ENCODE measurements around the gene SZT2. TPM values are rescaled to one million over a fixed set of nuclear protein-coding genes. Genes with fewer than 3 reads are reported as not detected.

The SZT2 gene
- total RNA-seq, 1 experiment from 2014 or later = 22.2 TPM

GRCh38 chr1:43363935-43364525 lies 25.7 kb upstream of the SZT2 start:
- no peak for TF ChIP-seq CTCF (conservative IDR thresholded peaks at IDR 0.05; ENCODE audit: low read depth, low read length)
- TF ChIP-seq EZH2 (IDR thresholded peaks at IDR 0.05; ENCODE audit: low read length, unreplicated experiment) = no peak
- TF ChIP-seq EZH2phosphoT487 (IDR thresholded peaks at IDR 0.05; ENCODE audit: borderline replicate concordance, low read length) = no peak
- ChIA-PET POLR2A (ENCODE audit: unreplicated experiment) (no interaction called here), CTCF (interaction anchor here (0.7 kb wide), 1 partner anchor 50 kb away, joined by 4 read pairs; no protein-coding TSS in a partner anchor)
- H3K4me2 ChIP-seq (ENCODE audit: low read length) = no peak overlapping the region
- DNase-seq (no peak), ATAC-seq (no peak)
- no peak overlapping the region for H2AFZ ChIP-seq (ENCODE audit: low read length)
- intact Hi-C loops (cut with micrococcal nuclease) = no loop called here
- H3K36me3 ChIP-seq (ENCODE audit: low read depth, low read length) = peaks cover 51% of the 10 kb centered on the region
- peaks cover 49% of the 10 kb centered on the region for H3K4me1 ChIP-seq (ENCODE audit: insufficient read depth, low read length)
- H4K20me1 ChIP-seq (ENCODE audit: low read length) = peaks cover 13% of the 10 kb centered on the region
- H3K27ac ChIP-seq (ENCODE audit: low read length) = no peak overlapping the region
- no peak overlapping the region for H3K9ac ChIP-seq (ENCODE audit: low read length)
- peaks cover 77% of the 10 kb centered on the region for H3K79me2 ChIP-seq (ENCODE audit: low read length)
- no peaks in the 10 kb centered on the region for H3K9me3 ChIP-seq (ENCODE audit: low read length)
- H3K9me2 ChIP-seq (replicated peaks; ENCODE audit: low read length) = no peaks in the 10 kb centered on the region
- BruUV-seq (replicated peaks) = TSS peak; percentile 19
- no peak overlapping the region for H3K4me3 ChIP-seq (ENCODE audit: low read length)
- peaks cover 11% of the 10 kb centered on the region for H3F3A ChIP-seq (ENCODE audit: low read length, unreplicated experiment)
- H3K27me3 ChIP-seq (ENCODE audit: low read length) = no peaks in the 10 kb centered on the region

DNA sequence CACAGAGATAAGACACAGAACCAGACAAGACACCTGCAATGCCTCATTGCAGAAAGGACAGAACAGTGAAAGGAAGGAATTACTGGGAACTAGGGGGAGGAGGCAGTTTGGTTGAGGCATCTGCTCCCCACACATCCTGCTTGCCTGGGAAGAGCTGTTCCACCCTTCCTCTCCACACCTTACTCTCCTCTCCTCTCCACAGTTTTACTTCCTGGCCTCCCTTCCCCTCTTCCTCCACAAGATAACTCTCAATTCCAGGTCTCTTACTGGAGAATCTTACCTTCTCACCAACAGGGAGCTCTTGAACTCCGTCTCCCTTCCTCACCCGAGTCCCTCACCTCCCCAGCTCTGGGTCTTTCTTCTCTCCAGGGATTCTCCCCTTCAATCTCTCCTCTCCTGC lies 24.0 kb upstream of the SZT2 start:
- Histone ChIP-seq H3K27ac (ENCODE audit: low read length) (peak overlapping the region; percentile 88), H3K9me2 (replicated peaks; ENCODE audit: low read length) (no peaks in the 10 kb centered on the region), H3K9me3 (ENCODE audit: low read length) (no peaks in the 10 kb centered on the region), H3K9ac (ENCODE audit: low read length) (peak overlapping the region; percentile 91), H3K4me2 (ENCODE audit: low read length) (peak overlapping the region; percentile 97), H3K4me1 (ENCODE audit: insufficient read depth, low read length) (peaks cover 44% of the 10 kb centered on the region), H4K20me1 (ENCODE audit: low read length) (peaks cover 7% of the 10 kb centered on the region), H3K4me3 (ENCODE audit: low read length) (peak overlapping the region; percentile 86), H3K79me2 (ENCODE audit: low read length) (peaks cover 66% of the 10 kb centered on the region), H3K36me3 (ENCODE audit: low read depth, low read length) (peaks cover 37% of the 10 kb centered on the region), H3K27me3 (ENCODE audit: low read length) (no peaks in the 10 kb centered on the region), H3F3A (ENCODE audit: low read length, unreplicated experiment) (peaks cover 11% of the 10 kb centered on the region), H2AFZ (ENCODE audit: low read length) (no peak overlapping the region)
- CTCF ChIA-PET = no interaction called here
- TF ChIP-seq EZH2phosphoT487 (IDR thresholded peaks at IDR 0.05; ENCODE audit: borderline replicate concordance, low read length) (no peak), CTCF (conservative IDR thresholded peaks at IDR 0.05; ENCODE audit: low read depth, low read length) (no peak), EZH2 (IDR thresholded peaks at IDR 0.05; ENCODE audit: low read length, unreplicated experiment) (no peak)
- DNase-seq = no peak
- POLR2A ChIA-PET (ENCODE audit: unreplicated experiment) = no interaction called here
- no TSS peak for BruUV-seq (replicated peaks)
- intact Hi-C loops (cut with micrococcal nuclease) = no loop called here
- ATAC-seq = no peak

DNA sequence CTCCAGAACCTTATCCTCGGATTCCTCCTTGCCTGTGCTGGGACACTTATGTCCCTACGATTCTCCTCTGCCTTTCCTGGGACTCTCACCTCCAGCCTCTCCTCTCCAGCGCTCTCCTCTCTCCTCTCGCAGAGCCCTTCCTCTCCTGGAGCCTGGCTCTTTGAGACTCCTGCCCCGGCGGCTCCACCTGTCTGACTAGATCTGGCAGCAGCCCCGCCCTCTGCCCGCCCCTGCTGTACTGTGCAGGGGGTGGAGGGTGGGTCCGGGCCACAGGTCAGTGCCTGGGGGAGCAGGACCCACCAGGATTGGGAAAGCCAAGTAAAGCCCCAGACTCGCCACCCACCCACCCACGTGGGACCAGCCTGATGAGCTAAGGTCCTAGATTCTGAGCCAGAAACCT lies 23.5 kb upstream of the SZT2 start:
- H3F3A ChIP-seq (ENCODE audit: low read length, unreplicated experiment) = peaks cover 11% of the 10 kb centered on the region
- ChIA-PET POLR2A (ENCODE audit: unreplicated experiment) (no interaction called here), CTCF (no interaction called here)
- peaks cover 32% of the 10 kb centered on the region for H3K36me3 ChIP-seq (ENCODE audit: low read depth, low read length)
- ATAC-seq (peak; percentile 21), DNase-seq (peak; percentile 77)
- peaks cover 65% of the 10 kb centered on the region for H3K79me2 ChIP-seq (ENCODE audit: low read length)
- TF ChIP-seq EZH2 (IDR thresholded peaks at IDR 0.05; ENCODE audit: low read length, unreplicated experiment) (no peak), CTCF (conservative IDR thresholded peaks at IDR 0.05; ENCODE audit: low read depth, low read length) (no peak), EZH2phosphoT487 (IDR thresholded peaks at IDR 0.05; ENCODE audit: borderline replicate concordance, low read length) (no peak)
- peak overlapping the region; percentile 97 for H3K4me2 ChIP-seq (ENCODE audit: low read length)
- no peaks in the 10 kb centered on the region for H3K27me3 ChIP-seq (ENCODE audit: low read length)
- peaks cover 44% of the 10 kb centered on the region for H3K4me1 ChIP-seq (ENCODE audit: insufficient read depth, low read length)
- H3K27ac ChIP-seq (ENCODE audit: low read length) = peak overlapping the region; percentile 88
- H3K9ac ChIP-seq (ENCODE audit: low read length) = peak overlapping the region; percentile 91
- no peak overlapping the region for H2AFZ ChIP-seq (ENCODE audit: low read length)
- no TSS peak for BruUV-seq (replicated peaks)
- intact Hi-C loops (cut with micrococcal nuclease) = no loop called here
- H3K9me3 ChIP-seq (ENCODE audit: low read length) = no peaks in the 10 kb centered on the region
- H3K4me3 ChIP-seq (ENCODE audit: low read length) = peak overlapping the region; percentile 86
- H3K9me2 ChIP-seq (replicated peaks; ENCODE audit: low read length) = no peaks in the 10 kb centered on the region
- peaks cover 4% of the 10 kb centered on the region; the same call in 1 of the 2 replicates for H4K20me1 ChIP-seq (ENCODE audit: low read length)

Data from PC-3 (cell line).